ENCODE results near the gene ISG20.

The ISG20 gene

GRCh38 chr15:88693191-88693590 lies 54.4 kb downstream of the ISG20 start:
- DNase-seq (ENCODE audit: low read depth) = no peak

- no peak for DNase-seq (ENCODE audit: low read depth)
Measured at GRCh38 chr15:88695101-88695500, 56.3 kb downstream of the ISG20 start.

- no peak for DNase-seq (ENCODE audit: low read depth)
Measured at GRCh38 chr15:88695691-88696251, 57.0 kb downstream of the ISG20 start.

- DNase-seq (ENCODE audit: low read depth) = no peak
Measured at GRCh38 chr15:88696254-88696653, 57.4 kb downstream of the ISG20 start.

- DNase-seq (ENCODE audit: low read depth) = no peak
Measured at GRCh38 chr15:88697276-88697675, 58.5 kb downstream of the ISG20 start.

- DNase-seq (ENCODE audit: low read depth) = no peak
Measured at GRCh38 chr15:88699861-88700260, 61.0 kb downstream of the ISG20 start.

- no peak for DNase-seq (ENCODE audit: low read depth)
Measured at GRCh38 chr15:88700716-88701115, 61.9 kb downstream of the ISG20 start.

- no peak for DNase-seq (ENCODE audit: low read depth)
Measured at GRCh38 chr15:88701561-88702095, 62.8 kb downstream of the ISG20 start.

GRCh38 chr15:88702983-88703382 lies 64.2 kb downstream of the ISG20 start:
- no peak for DNase-seq (ENCODE audit: low read depth)

- DNase-seq (ENCODE audit: low read depth) = no peak
Measured at GRCh38 chr15:88703533-88703932, 64.7 kb downstream of the ISG20 start.

GRCh38 chr15:88704791-88705768 lies 66.3 kb downstream of the ISG20 start:
- no peak for DNase-seq (ENCODE audit: low read depth)

- DNase-seq (ENCODE audit: low read depth) = no peak
Measured at GRCh38 chr15:88705769-88706165, 67.0 kb downstream of the ISG20 start.

Data from CMK (cell line).